VCaP (cell line): ENCODE results near the gene DYNC2LI1.
"Not testable (repeated sequence)": the region's sequence is repeated elsewhere in the genome, so short reads cannot be mapped to it uniquely, and the experiment has no call there.

Experiments
- H3K27ac ChIP-seq: fragments of 450-650 bp; 2 replicates; pipeline ENCODE4 v1.5.1; 2017
- CTCF ChIP-seq: fragments of 450-650 bp; conservative IDR thresholded peaks from 2 replicates; pipeline ENCODE4 v1.5.1; 2017; ENCODE audit warnings: mild to moderate bottlenecking, moderate library complexity

Gene DYNC2LI1

DNA sequence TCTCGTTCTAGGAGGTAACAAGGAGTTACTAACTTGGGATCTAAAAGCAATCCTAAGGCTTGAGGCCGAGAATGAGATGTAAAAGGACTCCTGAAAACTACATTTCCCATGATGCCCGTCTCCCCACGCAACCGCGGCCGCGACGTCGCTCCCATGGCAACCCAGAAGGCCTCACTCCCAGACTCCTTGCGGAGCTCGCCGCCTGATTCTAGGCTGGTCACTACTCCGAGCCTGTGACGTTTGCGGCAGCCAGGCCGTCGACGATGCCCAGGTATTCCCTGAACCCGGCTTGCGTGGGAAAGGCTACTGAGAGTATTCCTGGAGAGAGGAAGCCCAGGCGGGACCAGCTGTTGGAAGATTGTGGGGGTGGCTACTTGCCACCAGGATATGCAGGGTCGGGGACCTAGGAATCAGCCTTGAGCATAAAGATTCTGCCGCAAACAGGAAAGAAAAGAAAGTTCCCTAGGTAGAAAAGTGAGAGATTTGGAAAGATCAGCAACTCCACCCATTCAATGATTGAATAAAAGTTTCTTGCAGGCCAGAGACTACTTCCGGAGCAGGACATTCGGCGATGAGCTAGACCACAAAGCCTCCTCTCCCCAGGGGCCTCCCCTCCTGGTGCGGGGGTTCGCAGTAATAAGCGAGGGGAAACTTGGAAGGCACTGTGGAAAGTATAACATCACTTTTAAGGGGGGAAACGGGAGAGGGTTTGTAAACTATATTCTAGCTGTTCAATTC, at the start of gene DYNC2LI1:
TSS of gene DYNC2LI1 (plus strand) at position 164 of the 738 bp plus-strand sequence. CDS start at position 264, 100 bp downstream.
- peak within 1 kb of the TSS; percentile 77 for H3K27ac ChIP-seq
- no peak for TF ChIP-seq CTCF

DNA sequence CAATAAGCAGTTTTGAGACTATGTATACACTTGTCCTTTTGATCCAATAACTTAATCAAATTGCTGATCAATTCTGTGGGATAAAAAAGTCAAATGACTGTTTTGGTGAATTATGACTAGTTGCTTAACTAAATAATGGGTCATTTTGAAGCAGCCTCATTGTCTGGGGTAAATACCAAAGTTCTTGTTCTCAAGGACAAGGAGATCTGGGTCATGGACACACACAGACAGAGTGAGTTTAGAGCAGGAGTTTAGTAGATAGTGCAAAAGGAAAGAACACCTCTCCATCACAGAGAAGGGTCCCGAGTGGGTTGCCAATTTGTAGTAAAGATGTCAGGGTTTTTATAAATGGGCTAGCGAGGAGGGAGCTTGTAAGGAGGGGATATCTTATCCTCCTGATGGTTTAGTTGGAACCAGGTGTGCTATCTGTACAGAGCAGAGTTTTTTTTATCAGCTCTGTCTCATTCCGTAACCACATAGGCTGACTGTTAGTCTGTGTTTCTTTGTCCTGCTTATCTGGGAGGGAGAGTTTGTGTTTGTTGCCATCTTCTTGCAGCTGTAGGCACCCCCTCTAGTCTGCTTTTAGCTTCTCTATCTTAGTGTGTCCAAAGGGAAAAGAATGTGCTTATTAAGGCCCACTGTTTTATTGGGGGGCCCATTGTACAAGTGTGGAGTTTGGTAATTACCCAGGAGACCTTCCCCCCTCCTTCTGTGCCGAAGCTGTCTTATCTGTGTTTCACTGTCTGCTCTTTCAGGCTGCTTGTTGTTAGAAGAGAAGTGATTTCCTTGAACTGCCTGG, 48.9 kb upstream of the DYNC2LI1 start:
- no peak overlapping the region for H3K27ac ChIP-seq
- no peak for TF ChIP-seq CTCF

GRCh38 chr2:43725711-43726246, 48.1 kb upstream of the DYNC2LI1 start:
- H3K27ac ChIP-seq: no peak overlapping the region
- no peak for TF ChIP-seq CTCF

DNA sequence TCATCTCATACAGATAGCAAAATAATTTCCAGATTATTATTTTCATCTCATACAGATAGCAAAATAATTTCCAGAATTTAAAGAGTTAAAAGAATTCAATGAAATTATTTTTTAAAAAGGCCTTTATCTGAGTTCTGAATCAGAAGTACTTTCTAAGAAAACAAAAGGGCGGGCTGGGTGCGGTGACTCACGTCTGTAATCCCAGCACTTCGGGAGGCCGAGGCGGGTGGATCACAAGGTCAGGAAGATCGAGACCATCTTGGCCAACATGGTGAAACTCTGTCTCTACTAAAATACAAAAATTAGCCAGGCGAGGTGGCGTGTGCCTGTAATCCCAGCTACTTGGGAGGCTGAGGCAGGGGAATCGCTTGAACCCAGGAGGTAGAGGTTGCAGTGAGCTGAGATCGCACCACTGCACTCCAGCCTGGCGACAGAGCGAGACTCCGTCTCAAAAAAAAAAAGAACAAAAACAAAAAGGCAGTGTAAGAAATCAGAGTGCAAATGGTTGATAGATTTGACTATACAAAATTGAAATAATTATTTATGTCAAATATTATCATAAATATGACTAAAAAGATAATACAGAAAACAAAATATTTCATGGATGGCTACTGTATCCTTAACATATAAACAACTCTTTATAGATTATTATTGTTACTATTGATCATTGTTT, 46.7 kb upstream of the DYNC2LI1 start:
- H3K27ac ChIP-seq: not testable (repeated sequence)

DNA sequence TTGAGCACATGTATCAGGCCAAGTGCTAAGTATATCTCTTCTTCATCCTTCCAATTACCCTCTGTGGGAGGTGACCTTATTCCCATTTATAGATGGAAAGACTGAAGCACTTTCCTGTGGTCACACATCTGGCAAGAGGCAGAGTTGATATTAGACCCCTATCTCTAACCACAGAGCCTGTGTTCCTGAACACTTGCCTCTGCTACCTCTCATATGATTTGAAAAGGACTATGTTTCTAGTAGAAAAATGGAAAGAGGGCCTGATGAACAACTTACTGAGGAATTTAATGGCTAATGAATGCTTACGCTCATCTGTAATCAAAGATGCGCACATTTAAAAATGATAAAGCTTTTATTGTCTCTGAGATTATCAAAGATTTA, 46.2 kb upstream of the DYNC2LI1 start:
- TF ChIP-seq CTCF: no peak
- H3K27ac ChIP-seq: no peak overlapping the region

- no peak overlapping the region for H3K27ac ChIP-seq
- no peak for TF ChIP-seq CTCF
Observed at GRCh38 chr2:43729491-43730174, 44.2 kb upstream of the DYNC2LI1 start.

DNA sequence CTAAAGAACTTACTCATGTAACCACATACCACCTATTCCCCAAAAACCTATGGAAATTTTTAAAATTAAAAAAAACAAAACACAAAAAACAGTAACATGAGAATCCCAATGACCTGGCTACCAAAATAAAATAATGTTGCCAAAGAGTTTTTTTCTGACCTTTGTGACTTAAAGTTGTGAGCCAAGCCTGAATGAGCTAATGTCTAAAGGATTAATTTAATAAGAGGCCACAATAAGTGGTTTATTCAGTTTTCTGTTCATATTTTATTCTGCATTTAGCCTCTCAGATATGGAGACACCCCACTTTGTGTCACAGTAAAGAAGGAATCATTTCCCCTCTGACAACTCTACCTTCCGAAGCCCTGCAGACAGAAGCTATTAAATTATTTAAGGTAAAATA, 42.6 kb upstream of the DYNC2LI1 start:
- H3K27ac ChIP-seq: no peak overlapping the region
- no peak for TF ChIP-seq CTCF
